ENCODE measurements around the gene ZSWIM1. TPM values are rescaled to one million over a fixed set of nuclear protein-coding genes. Genes with fewer than 3 reads are reported as not detected.

Gene ZSWIM1
- total RNA-seq, 1 donor from 2014 or later = 12.6 TPM

- H3K36me3 Mint-ChIP-seq (ENCODE audit: low read depth, unreplicated experiment) = peaks cover 13% of the 10 kb centered on the region
- no peak for TF ChIP-seq CTCF (IDR thresholded peaks at IDR 0.05; ENCODE audit: unreplicated experiment)
- DNase-seq (ENCODE audit: low spot score) = no peak
- no peaks in the 10 kb centered on the region for H3K9me3 Mint-ChIP-seq (ENCODE audit: unreplicated experiment)
- H3K4me1 Mint-ChIP-seq (ENCODE audit: unreplicated experiment) = no peaks in the 10 kb centered on the region
- no peak overlapping the region for H3K27ac Mint-ChIP-seq (ENCODE audit: unreplicated experiment)
- H3K4me3 Mint-ChIP-seq (ENCODE audit: unreplicated experiment) = no peak overlapping the region
- H3K27me3 Mint-ChIP-seq (ENCODE audit: unreplicated experiment) = peaks cover 8% of the 10 kb centered on the region
Measured at GRCh38 chr20:45886590-45887345, 5.7 kb downstream of the ZSWIM1 start.

- Mint-ChIP-seq H3K4me1 (ENCODE audit: unreplicated experiment) (peaks cover 4% of the 10 kb centered on the region), H3K27ac (ENCODE audit: unreplicated experiment) (no peak within 1 kb of the TSS), H3K27me3 (ENCODE audit: unreplicated experiment) (peaks cover 12% of the 10 kb centered on the region), H3K36me3 (ENCODE audit: low read depth, unreplicated experiment) (peaks cover 13% of the 10 kb centered on the region), H3K4me3 (ENCODE audit: unreplicated experiment) (no peak within 1 kb of the TSS), H3K9me3 (ENCODE audit: unreplicated experiment) (no peaks in the 10 kb centered on the region)
- no peak for DNase-seq (ENCODE audit: low spot score)
- no peak for TF ChIP-seq CTCF (IDR thresholded peaks at IDR 0.05; ENCODE audit: unreplicated experiment)
Measured at GRCh38 chr20:45887346-45887715, 6.3 kb downstream of the ZSWIM1 start, which contains the start of gene SPATA25. TSS of gene SPATA25 (minus strand) at chr20:45887622. CDS start at chr20:45887590, 32 bp downstream.

GRCh38 chr20:45888681-45889080 lies 7.7 kb downstream of the ZSWIM1 start:
- no peak for DNase-seq (ENCODE audit: low spot score)
- Mint-ChIP-seq H3K36me3 (ENCODE audit: low read depth, unreplicated experiment) (peaks cover 6% of the 10 kb centered on the region), H3K9me3 (ENCODE audit: unreplicated experiment) (no peaks in the 10 kb centered on the region), H3K27ac (ENCODE audit: unreplicated experiment) (no peak overlapping the region), H3K4me1 (ENCODE audit: unreplicated experiment) (peaks cover 8% of the 10 kb centered on the region), H3K4me3 (ENCODE audit: unreplicated experiment) (no peak overlapping the region), H3K27me3 (ENCODE audit: unreplicated experiment) (peaks cover 11% of the 10 kb centered on the region)
- no peak for TF ChIP-seq CTCF (IDR thresholded peaks at IDR 0.05; ENCODE audit: unreplicated experiment)

- Mint-ChIP-seq H3K4me1 (ENCODE audit: unreplicated experiment) (peaks cover 8% of the 10 kb centered on the region), H3K36me3 (ENCODE audit: low read depth, unreplicated experiment) (peaks cover 8% of the 10 kb centered on the region), H3K27ac (ENCODE audit: unreplicated experiment) (no peak overlapping the region), H3K9me3 (ENCODE audit: unreplicated experiment) (no peaks in the 10 kb centered on the region), H3K4me3 (ENCODE audit: unreplicated experiment) (peak overlapping the region; percentile 90), H3K27me3 (ENCODE audit: unreplicated experiment) (peaks cover 15% of the 10 kb centered on the region)
- DNase-seq (ENCODE audit: low spot score) = peak; percentile 87
- TF ChIP-seq CTCF (IDR thresholded peaks at IDR 0.05; ENCODE audit: unreplicated experiment) = peak; percentile 59
Measured at GRCh38 chr20:45890077-45890984, 9.3 kb downstream of the ZSWIM1 start.
